Left lobe of liver (tissue), 2 donors: ENCODE data around the gene SLC9A5. TPM values are rescaled to one million over a fixed set of nuclear protein-coding genes. Genes with fewer than 3 reads are reported as not detected.

Experiments used
- ATAC-seq: fragments of 200-7000 bp; cut with Tn5 transposase; one replicate; pipeline ENCODE4 v1.9.1; 2020; ENCODE audit warnings: mild to moderate bottlenecking, moderate library complexity
- DNase-seq: peaks from one replicate; pipeline ENCODE4 v3.0.0-alpha.2; 2020; ENCODE audit warnings: low spot score
- total RNA-seq: library from RNA; stranded (reverse); gene quantifications from one replicate; pipeline ENCODE4 v1.2.1, GENCODE V29; 2021
- donor health status: DM: no; HTN: no; CAD: no; lungs with moderate emphysema.
- donor health status: DM: no; HTN: yes; CAD: no.

SLC9A5 gene
- total RNA-seq, 1 donor from 2014 or later, result 0.30 TPM

DNA sequence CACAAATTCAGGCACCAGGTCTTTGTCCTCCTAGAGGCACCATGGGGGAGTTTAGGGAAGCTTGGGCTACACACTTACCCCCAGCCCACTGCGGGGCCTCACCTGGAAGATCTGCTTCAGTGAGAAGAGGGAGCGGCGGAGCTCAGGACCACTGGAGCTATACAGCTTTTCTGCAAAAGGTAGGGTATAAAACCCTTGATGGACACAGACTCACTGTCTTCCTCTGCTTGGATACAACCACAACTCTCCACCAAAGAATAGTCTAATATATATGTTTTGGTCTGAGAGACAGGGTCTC, 10.6 kb upstream of the SLC9A5 start:
- DNase-seq, result no peak
- no peak for ATAC-seq

DNA sequence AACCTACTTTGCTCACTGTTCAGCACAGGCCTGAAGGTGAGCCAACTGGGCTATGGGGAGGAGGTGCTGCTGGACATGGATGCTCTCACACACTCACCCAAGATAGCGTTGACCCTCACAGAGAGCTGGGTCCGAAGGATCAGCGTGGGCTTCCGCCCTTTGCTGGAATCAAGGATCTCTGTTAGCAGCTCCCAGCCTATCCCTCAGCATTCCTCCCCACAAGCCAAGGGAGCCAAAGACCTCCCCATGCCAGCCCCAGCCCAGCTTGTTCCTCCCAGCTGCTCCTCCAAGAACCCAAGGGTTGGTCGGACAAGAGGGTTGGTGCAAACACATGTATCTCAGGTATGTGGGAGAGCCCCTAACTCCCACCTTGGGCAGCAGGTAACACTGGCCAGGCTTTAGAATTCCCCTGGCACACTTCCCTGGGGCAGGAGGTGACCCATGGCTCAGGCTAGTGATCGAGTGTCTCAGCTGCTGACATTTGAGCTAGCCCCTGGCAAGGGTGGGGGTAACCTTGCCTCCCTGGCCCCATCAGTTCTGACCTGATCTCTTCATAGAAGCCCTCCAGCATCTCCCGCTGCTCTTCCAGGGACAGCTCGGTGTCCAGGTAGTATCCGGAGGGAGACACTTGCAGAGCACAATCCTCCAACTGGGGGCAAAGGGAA, 9.8 kb upstream of the SLC9A5 start:
- DNase-seq, result no peak
- ATAC-seq, result no peak

DNA sequence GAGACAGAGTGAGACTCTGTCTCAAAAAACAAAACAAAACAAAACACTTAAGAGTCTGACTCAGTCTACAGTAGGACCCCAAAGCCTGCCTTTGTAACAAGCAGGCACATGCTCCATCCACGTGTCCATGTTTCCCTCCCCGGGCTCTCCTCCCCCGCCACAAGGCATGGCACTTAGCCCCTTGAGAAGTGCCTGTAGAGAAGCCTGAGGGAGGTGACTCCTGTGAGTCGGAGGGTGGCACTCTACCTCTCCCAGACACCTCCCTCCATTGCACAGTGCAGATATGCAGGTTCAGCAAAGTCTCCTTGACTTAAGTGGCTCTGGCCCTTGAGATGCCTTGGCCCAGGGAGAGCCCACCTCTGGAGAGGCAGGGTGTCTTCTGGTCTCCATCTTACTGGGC, 8.3 kb upstream of the SLC9A5 start:
- ATAC-seq, result no peak
- DNase-seq, result no peak

DNA sequence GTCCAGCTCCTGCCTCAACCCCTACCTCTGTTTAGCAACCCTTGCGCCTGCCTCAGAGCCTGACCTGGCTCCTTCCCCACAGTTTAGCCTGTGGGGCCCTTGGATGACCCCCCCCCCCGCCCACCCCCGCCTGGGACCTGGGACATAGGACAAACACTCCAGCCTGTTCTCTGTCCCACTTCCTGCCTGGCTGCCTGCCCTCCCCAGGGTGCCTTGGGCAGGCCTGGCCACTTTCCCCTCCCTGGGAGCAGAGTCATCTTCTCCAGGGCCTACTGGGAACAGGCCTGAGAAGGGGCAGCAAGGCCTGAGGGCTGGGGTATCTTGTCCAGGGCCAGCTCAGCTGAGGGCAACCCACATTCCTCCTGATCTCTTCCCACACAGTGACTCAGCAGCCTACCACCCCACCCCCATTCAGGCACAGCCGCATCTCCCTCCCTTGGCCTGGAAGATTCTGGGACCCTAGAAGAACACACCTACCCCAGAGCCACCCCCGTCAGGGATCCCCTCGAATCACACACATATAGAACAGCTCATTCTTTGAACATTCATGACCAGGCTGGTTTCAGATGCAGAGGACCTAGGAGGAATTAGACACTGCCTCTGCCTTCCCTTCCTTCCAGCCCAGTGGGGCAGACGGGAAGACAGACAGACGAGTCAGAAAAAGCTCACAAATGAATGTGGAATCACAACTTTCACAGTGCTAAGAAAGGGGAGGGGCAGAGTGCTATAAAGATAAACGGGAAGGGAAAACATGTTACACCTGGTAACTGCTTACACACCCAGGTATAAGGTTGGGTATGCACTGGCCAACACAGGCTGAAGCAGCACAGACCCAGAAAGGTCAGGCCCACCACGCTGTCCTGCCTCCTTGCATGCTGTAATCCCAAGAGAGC, 7.5 kb upstream of the SLC9A5 start:
- ATAC-seq, result peak; percentile 49

DNA sequence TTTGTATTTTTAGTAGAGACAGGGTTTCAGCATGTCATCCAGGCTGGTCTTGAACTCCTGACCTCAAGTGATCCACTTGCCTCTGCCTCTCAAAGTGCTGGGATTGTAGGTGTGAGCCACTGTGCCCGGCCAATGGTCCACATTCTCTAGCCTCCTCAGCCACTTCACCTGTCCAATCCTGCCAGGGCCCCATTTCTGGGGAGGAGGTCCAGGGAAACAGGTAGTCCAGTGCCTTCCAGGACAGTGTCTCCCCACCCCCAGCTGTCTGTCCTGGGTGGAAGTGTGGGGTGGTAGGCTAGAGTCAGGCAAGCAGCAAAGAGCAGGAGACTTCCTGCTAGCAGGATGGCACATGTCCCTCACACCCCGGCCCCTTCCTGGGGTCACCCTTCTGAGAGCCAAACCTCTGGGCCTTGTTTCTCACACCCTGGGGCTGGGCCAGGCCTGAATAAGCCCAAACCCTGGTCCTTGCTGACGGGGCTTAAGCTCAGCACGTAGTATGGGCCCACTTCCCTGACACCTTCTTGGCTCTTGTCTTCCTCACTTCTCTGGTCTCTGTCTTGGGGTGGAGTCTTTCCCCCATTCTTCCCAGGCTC, 6.5 kb upstream of the SLC9A5 start:
- no peak for DNase-seq

More for the DNA sequence above, 7.5 kb upstream of the SLC9A5 start:
- no peak for DNase-seq

DNA sequence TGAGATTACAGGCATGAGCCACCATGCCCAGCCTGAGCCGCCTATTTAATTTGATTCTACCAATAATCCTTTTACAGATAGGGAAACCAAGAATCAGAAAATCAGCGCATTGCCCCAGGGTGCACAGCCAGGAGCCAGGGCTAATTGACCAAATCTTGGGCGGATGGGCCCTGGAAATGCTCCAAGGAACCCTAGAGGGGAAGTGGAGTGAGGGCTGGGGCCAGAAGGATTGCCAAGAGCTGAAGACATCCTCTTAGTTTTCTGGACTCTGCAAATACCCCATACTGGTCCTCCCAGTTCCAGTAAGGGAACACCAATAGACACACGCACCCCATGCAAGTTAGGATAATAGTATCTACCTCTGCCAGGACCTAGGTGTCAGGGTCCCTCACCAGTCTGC, 5.3 kb upstream of the SLC9A5 start:
- no peak for DNase-seq
- ATAC-seq, result no peak

More for the DNA sequence above, 6.5 kb upstream of the SLC9A5 start:
- ATAC-seq, result no peak

DNA sequence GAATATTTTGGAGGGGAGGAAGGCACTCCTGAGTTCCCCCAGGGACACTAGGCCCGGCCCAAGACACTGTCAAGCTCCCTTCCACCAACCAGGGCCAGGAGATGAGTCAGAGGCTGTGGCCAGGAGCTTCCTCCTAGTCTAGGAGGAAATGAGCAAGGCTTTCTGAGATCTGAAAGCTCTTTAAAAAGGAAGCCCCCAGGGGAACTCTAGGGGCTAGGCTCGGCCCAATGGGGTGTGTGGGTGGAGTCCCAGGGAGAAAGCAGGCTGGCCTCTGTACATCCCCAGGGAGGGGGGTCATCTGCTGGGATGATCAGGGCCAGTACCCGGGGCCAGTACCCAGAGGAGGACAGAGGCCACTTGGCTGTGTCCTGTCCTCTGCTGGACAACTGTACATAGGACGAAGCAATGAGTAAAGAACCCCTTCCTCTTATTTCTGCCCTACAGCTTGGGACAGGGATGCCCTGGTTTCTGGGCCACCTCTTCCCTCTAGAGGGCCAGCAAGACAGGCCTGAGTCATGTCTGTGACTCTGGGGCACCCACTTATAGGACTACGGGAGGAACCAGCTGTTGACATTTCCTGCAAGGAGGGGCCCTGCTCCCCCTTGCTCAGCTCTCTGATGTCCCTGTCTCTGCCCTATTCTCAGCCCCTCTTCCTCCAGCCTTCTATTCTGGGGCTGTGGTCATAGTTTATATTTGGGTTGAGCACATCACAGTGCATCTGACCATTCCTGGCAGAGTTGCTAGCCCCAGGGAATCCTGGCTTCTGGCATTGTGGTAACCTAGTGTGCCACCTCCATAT, 4.2 kb upstream of the SLC9A5 start:
- ATAC-seq, result peak; percentile 3
- peak; percentile 51 for DNase-seq

DNA sequence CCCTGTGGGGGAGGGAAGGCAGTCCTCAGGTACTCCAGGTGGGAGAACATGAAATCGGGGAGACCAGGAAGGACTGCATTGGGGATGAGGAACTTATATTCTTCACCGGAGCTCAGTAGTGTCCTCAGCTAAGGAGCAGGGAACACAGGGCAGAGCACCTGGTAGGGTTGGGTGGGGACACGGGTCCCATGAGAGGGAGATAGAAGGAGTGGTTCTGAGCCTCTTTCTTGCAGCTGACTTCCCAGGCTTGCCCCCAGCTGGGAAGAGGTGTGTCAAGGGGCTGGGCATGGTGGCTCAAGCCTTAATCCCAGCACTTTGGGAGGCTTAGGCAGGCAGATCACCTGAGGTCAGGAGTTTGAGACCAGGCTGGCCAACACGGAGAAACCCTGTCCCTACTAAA, 3.6 kb upstream of the SLC9A5 start:
- DNase-seq, result no peak
- ATAC-seq, result no peak

DNA sequence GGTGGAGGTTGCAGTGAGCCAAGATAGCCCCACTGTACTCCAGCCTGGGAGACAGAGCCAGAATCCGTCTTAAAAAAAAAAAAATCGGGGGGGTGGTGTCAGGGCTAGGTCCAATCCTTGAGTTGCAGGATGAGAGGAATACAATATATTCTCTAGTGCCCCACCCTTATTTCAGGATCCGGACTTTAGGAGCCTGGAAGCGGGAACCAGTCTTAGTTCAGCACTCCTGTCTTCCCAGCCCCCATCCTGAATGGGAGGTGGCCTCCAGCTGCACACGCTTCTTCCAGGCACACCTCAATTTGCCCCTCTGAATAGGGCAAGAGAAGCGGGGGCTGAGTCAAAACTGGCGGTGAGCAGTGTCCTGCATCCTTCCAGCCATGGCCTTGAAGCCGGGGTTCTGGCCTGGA, 3.1 kb upstream of the SLC9A5 start:
- no peak for ATAC-seq

DNA sequence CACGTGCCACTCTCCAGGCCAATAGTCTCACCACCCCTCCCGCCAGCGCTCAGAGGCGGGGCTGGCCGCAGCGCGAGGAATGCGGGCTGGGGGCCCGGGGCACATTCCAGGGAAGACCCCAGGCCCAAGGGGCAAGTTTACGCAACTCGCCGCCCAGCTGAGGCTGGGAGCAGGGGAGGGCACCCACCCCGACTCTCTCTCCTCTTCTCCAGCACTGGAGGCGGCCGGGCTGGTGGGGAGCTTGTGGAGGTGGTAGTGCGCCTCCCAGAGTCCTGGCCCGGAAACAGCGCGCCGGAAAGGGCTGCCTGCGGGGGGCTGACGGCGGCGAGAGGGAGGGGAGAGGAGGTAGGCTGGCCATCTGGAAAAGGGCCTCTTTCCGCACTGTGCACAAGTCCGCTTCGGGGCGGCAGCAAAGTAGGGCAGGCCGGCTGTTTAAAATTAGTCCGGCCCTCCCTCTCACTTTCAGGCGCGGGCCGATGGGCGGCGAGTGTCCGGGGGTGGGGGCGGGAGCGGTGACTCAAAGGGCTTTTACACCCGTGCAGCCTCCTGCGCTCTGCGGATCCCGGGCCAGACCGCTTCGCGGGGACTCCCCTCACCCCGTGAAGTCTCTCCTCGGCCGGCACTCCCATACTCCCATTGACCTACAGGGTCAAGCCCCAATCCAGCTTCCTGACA, 2.6 kb upstream of the SLC9A5 start:
- peak; percentile 40 for ATAC-seq
- peak; percentile 55 for DNase-seq

More for the DNA sequence above, 3.1 kb upstream of the SLC9A5 start:
- DNase-seq, result no peak

DNA sequence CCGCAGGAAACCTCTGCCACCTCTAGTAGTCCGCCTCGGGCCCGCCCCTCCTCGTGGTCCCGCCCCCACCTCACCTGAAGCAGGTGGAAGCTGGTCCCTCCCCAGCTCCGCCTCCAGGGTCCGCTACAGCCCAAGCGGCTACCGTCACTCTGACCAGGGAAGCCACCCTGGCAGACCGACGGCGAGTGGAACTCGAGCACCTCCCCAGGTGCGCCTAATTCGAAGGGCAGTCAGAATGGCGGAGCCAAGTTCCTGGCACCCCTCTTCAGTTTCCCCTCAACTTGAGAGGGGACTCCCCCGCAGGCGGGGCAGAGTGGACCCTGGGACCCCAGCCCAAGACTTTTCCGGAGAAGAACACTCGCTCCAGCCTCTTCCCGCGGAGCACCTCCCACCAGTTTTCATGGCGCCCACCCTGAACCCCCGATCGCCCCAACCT, 2.0 kb upstream of the SLC9A5 start:
- peak; percentile 39 for ATAC-seq
- DNase-seq, result no peak

DNA sequence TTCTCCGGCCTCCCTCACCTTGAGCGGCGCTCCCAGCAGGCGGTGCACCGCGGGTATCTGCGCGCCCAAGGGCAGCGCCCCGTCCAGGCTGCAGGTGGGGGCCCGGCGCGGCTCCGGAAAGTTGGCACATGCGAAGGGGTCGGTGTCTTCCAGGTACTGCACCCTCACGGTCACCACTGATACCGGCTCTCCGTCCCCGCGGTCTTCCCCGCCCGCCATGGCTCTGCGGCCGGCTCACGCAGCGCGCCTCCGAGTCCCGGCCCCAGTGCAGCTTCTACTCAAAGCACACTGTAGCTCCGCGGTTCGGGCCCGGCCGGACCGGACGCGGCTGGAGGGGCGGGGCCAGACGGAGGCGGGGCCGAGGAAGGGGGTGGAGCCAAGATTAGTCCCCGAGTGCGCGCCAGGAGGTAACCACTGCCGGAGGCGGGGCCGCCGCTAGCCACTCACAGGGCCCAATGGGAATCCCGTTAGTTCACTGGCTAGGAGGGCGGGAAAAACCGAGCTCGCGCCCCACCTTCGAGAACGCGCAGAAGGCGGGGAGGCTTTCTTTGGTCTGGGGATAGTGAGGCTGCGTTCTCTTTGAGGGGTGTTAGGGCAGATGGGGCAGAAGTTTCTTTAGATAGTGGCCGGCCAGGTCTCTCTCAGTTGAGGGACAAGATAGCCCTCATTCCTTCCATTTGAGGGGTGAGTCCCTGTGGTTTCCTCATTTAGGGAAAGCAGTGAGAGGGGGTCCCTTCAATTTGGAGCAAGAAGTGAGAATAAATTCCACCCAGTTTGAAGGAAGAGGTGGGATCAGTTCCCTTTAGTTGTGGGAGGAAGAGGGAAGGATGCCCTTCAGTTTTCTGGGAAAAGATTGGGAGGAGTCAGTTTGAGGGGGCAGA, 1.3 kb upstream of the SLC9A5 start, which contains the start of gene FHOD1:
Gene FHOD1 (minus strand): TSS at position 290 of the 881 bp plus-strand sequence. CDS start 71 bp downstream, at position 219.
- peak; percentile 91 for DNase-seq
- ATAC-seq, result peak; percentile 87

DNA sequence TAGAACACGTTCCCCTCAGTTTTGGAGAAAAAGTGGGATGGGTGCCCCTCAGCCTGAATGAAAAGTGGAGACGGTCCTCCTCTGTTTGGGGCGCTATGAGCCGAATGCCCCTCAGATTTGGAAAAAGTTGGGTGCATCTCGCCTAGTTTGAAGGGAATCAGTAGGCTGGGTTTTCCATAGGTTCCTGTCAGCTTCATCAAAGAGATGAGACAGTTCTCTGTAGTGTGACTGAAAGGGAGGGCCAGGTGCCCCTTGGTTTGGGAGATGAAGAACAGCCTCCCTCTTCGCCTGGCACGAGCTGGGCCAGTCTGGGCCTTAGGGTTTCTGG, 742 bp upstream of the SLC9A5 start:
- ATAC-seq (no peak), DNase-seq (no peak)

DNA sequence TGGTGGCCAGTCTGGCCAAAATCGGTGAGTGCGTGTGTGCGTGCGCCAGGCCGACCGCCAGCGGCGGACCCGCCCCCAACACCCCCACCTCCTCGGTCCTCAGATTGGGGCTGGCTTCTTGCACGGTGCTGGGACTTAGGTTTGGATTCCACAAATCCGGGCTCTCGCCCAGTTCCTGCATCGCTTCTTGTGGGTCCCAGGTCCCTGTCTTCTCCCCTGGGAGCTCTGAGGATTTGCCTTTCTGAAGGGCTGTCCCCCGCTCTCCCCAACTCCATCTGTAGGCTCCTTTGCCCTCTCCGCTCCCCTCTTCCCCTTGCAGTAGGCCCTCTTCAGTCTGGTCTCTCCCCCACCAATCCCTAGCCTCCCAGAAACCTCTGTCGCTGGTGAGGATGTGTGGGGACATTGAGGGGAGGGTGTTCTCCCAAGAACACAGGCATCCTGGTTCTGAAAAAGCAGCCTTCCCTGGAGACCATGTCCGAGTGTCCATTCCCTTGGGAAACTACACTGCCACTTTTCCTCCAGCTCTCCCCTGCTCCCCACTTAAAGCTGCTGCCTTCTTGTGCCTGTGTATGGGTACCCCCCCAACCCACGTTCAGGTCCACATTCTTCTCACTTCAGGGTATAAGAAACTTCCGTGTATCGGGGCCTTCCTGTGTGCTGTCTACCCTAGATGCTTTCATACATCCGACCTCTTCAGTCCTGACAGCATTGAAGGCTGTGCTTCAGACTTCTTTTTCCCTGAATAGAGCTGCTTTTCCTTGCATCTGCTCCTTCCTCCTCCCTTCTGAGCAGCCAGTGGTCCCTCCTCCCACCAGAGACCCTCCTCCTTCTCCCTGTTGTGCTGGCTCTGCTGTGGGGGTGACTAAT, 632 bp downstream of the SLC9A5 start:
- ATAC-seq (no peak), DNase-seq (no peak)

DNA sequence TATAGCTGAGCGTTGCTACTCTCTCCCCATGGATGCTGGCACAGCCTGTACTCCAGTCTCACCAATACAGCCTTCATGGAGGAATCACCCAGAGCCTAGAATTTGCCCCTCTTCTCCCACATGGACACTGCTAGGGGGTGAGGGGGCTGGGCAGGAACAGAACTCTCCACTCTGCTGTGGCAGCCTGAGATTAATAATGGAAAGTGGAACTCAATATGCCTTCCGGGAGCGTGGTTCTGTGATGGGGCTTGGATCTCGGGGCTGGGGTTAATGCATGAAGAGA, 1.2 kb downstream of the SLC9A5 start:
- ATAC-seq (no peak), DNase-seq (no peak)

DNA sequence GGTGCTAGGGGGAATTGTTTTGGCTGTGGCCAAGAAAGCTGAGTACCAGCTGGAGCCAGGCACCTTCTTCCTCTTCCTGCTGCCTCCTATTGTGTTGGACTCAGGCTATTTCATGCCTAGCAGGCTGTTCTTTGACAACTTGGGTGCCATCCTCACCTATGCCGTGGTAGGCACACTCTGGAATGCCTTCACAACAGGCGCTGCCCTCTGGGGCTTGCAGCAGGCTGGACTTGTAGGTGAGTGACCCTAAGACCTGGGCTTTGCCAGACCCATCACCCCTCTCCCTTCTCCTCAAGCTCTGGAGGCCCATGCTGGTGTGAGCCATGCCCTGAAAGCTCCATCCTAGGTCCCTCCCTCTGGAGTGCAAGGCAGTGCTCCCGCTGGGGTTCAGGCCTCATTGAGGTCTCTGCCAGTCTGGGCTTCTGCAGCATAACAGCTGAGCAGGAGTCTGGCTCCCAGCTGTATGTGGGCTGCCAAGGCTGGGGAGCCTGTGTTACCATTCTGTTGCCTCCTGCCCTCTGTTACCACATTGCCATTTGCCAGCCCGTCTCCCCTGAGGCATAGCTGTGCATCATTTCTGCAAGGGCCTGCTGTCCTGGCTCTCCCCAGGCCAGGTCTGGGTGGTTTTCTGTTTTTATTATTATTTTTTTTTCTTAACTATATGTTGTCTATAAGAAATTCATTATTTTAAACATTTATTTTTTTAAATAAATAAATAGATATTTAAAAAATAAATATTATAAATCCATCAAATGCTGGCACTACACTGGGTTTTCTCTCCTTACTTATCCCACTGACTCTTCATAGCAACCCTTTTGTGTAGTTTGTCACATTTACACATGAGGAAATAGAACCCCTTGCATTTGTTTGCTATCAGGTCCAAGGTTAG, 4.1 kb downstream of the SLC9A5 start:
- DNase-seq, result no peak
- ATAC-seq, result no peak

DNA sequence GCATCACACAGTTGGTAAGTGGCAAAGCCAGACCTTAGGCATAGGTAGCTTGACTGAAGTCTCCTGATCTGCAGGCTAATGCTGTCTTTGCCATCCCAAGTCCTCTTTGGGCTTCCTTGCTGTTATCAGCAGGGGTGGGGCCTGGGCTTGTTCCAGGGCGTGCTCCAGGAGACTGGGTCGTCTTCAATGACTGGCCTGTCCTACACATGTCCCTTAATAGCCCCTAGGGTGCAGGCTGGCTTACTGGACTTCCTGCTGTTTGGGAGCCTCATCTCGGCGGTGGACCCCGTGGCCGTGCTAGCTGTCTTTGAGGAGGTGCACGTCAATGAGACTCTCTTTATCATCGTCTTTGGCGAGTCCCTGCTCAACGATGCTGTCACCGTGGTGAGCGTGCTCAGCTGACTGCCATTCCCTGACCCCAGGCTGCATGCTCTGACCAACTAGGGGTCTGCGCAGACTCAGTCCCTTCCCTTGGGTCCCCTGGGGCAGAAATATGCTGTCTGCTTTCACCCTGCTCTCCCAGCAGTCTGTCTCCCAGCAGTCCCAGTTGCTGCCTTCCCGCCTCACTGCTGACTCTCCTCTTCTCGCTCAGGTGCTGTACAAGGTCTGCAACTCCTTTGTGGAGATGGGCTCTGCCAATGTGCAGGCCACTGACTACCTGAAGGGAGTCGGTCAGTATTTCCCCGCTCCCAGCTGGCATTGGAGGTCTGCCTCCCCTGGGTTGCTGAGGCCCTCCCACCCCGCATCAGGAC, 6.2 kb downstream of the SLC9A5 start:
- DNase-seq (no peak), ATAC-seq (no peak)
